Keratinocyte (primary cell): Measurements from ENCODE around the gene RIT1. TPM values are rescaled to one million over a fixed set of nuclear protein-coding genes. Genes with fewer than 3 reads are reported as not detected.

ENCODE experiments used
- DNase-seq: peaks from one replicate; pipeline ENCODE4 v3.0.0-alpha.2; 2011; ENCODE audit warnings: low read depth, missing footprints, low spot score
- FAIRE-seq: peaks from 2 replicates; lab custom pipeline; 2011; peaks lifted over from hg19 to GRCh38; lab: Jason Lieb, UNC
- H2AFZ ChIP-seq: 2 replicates; pipeline ENCODE4 v1.6.0; 2012; ENCODE audit warnings: low read length, control low read depth, inconsistent platforms; ENCODE audit not compliant: control insufficient read depth
- H3K27ac ChIP-seq: 2 replicates; pipeline ENCODE4 v1.5.1; 2011; ENCODE audit warnings: low read length; ENCODE audit not compliant: control insufficient read depth, insufficient read depth
- H3K27me3 ChIP-seq: 3 replicates; pipeline ENCODE4 v1.6.0; 2011; ENCODE audit warnings: low read length; ENCODE audit not compliant: control insufficient read depth, insufficient read depth; ENCODE audit errors: extremely low read depth
- H3K36me3 ChIP-seq, 2 experiments: 2 replicates in 1 of 2; 3 replicates in 1 of 2; pipeline ENCODE4 v1.5.1; 2011; ENCODE audit warnings: low read length in 2 of 2, mild to moderate bottlenecking in 1 of 2; ENCODE audit not compliant: control insufficient read depth in 2 of 2, insufficient read depth in 2 of 2; ENCODE audit errors: extremely low read depth in 1 of 2
- H3K4me1 ChIP-seq: 3 replicates; pipeline ENCODE4 v1.5.1; 2011; ENCODE audit warnings: low read length; ENCODE audit not compliant: control insufficient read depth, insufficient read depth; ENCODE audit errors: extremely low read depth
- H3K4me2 ChIP-seq: 3 replicates; pipeline ENCODE4 v1.6.0; 2011; ENCODE audit warnings: low read depth, low read length; ENCODE audit not compliant: control insufficient read depth, insufficient read depth; ENCODE audit errors: extremely low read depth
- H3K4me3 ChIP-seq, 3 experiments: fragments of 200-600 bp in 1 of 3; sonication (generic) in 1 of 3; 2 replicates in 2 of 3; 3 replicates in 1 of 3; pipeline ENCODE4 v1.5.1; 2011 to 2016; ENCODE audit warnings: low read length in 3 of 3, mild to moderate bottlenecking in 3 of 3, control low read depth in 2 of 3, inconsistent platforms in 1 of 3, low read depth in 1 of 3, mixed read lengths in 1 of 3, mixed run types in 1 of 3, moderate library complexity in 1 of 3; ENCODE audit not compliant: control insufficient read depth in 2 of 3, insufficient read depth in 2 of 3; ENCODE audit errors: extremely low read depth in 1 of 3
- H3K79me2 ChIP-seq: 2 replicates; pipeline ENCODE4 v1.6.0; 2012; ENCODE audit warnings: low read length; ENCODE audit not compliant: control insufficient read depth, insufficient read depth
- H3K9ac ChIP-seq: 3 replicates; pipeline ENCODE4 v1.6.0; 2011; ENCODE audit warnings: low read length; ENCODE audit not compliant: control insufficient read depth, insufficient read depth; ENCODE audit errors: extremely low read depth
- H3K9me1 ChIP-seq: 3 replicates; pipeline ENCODE4 v1.6.0; 2011; ENCODE audit warnings: low read length; ENCODE audit not compliant: control insufficient read depth, insufficient read depth; ENCODE audit errors: extremely low read depth
- H3K9me3 ChIP-seq: 2 replicates; pipeline ENCODE4 v1.5.1; 2012; ENCODE audit warnings: low read depth, low read length; ENCODE audit not compliant: control insufficient read depth
- H4K20me1 ChIP-seq: 3 replicates; pipeline ENCODE4 v1.6.0; 2011; ENCODE audit warnings: low read length; ENCODE audit not compliant: control insufficient read depth, insufficient read depth; ENCODE audit errors: extremely low read depth
- CTCF ChIP-seq, 3 experiments: IDR thresholded peaks in 1 of 3; conservative IDR thresholded peaks in 1 of 3; optimal IDR thresholded peaks in 1 of 3; 2 replicates in 2 of 3; 3 replicates in 1 of 3; pipeline versions ENCODE3 to v1.5.1; 2011; ENCODE audit warnings: low read length in 3 of 3, mild to moderate bottlenecking in 3 of 3, moderate library complexity in 2 of 3, control low read depth in 1 of 3, inconsistent platforms in 1 of 3; ENCODE audit not compliant: insufficient read depth in 2 of 3; ENCODE audit errors: extremely low read depth in 1 of 3
- EZH2 ChIP-seq: IDR thresholded peaks from one replicate; pipeline ENCODE4 v1.6.1; 2012; ENCODE audit warnings: inconsistent platforms, mild to moderate bottlenecking, low read length, moderate library complexity
- dilution Hi-C: fragments of 300-500 bp; cut with MboI; formaldehyde crosslinking; loops from one replicate; pipeline ENCODE4 v1.7.0; 2020; ENCODE audit warnings: low sequenced_read_pairs; ENCODE audit not compliant: extremely low pct_ligation_motif_present
- polyA plus RNA-seq, 5 experiments: library from polyadenylated mRNA; depleted of rRNA in 3 of 5; stranded (reverse) in 3 of 5; stranded (forward) in 1 of 5; unstranded in 1 of 5; fragments of >200 nt; gene quantifications; 1 replicate in 1 of 5; 2 replicates in 3 of 5; 3 replicates in 1 of 5; pipeline versions ENCODE4 v1.2.1 to v1.2.3, GENCODE V29; 2011 to 2012; ENCODE audit warnings: missing spikeins in 2 of 5, low read depth in 1 of 5, low replicate concordance in 1 of 5

RIT1 gene
- polyA plus RNA-seq, 1 donor (not counting 4 experiments of a cell fraction or from before 2014, with no cell fraction given): 33.5 TPM

- dilution Hi-C loops: no loop called here
- Histone ChIP-seq H3K9me3 (no peaks in the 10 kb centered on the region), H3K4me3 (no peak overlapping the region), H2AFZ (no peak overlapping the region), H3K4me2 (no peak overlapping the region), H3K27ac (no peak overlapping the region), H3K27me3 (no peaks in the 10 kb centered on the region), H3K9ac (no peak overlapping the region), H3K79me2 (no peaks in the 10 kb centered on the region), H3K36me3 (peaks cover 33 to 43% of the 10 kb centered on the region in 2 experiments), H3K9me1 (no peaks in the 10 kb centered on the region), H4K20me1 (no peaks in the 10 kb centered on the region), H3K4me1 (no peaks in the 10 kb centered on the region)
- FAIRE-seq (no peak), DNase-seq (no peak)
- no peak for TF ChIP-seq EZH2
- no peak for TF ChIP-seq CTCF (optimal IDR thresholded peaks at IDR 0.05 in 1 of 3, IDR thresholded peaks at IDR 0.05 in 1 of 3, conservative IDR thresholded peaks at IDR 0.05 in 1 of 3; ENCODE audit: extremely low read depth in 1 of 3, insufficient read depth in 2 of 3, low read length in 3 of 3)
These were observed 40.8 kb upstream of the RIT1 start for GRCh38 chr1:155951753-155952504.

GRCh38 chr1:155950829-155951228 lies 39.7 kb upstream of the RIT1 start:
- Histone ChIP-seq H3K79me2 (no peaks in the 10 kb centered on the region), H3K4me3 (no peak overlapping the region), H2AFZ (no peak overlapping the region), H4K20me1 (no peaks in the 10 kb centered on the region), H3K36me3 (peaks cover 37 to 49% of the 10 kb centered on the region in 2 experiments), H3K9ac (no peak overlapping the region), H3K27me3 (no peaks in the 10 kb centered on the region), H3K9me3 (no peaks in the 10 kb centered on the region), H3K27ac (no peak overlapping the region), H3K4me2 (no peak overlapping the region), H3K4me1 (no peaks in the 10 kb centered on the region), H3K9me1 (no peaks in the 10 kb centered on the region)
- dilution Hi-C loops: no loop called here
- no peak for FAIRE-seq
- DNase-seq: no peak
- TF ChIP-seq CTCF (optimal IDR thresholded peaks at IDR 0.05 in 1 of 3, IDR thresholded peaks at IDR 0.05 in 1 of 3, conservative IDR thresholded peaks at IDR 0.05 in 1 of 3; ENCODE audit: extremely low read depth in 1 of 3, insufficient read depth in 2 of 3, low read length in 3 of 3) (no peak), EZH2 (no peak)
